ENCODE results near the gene SYNE1. TPM values are rescaled to one million over a fixed set of nuclear protein-coding genes. Genes with fewer than 3 reads are reported as not detected.

SYNE1 gene
- total and polyA plus RNA-seq, 9 donors: 57.0 to 141 (median 97.5) TPM

- Histone ChIP-seq H3K27me3 (ENCODE audit: control insufficient read depth, insufficient read depth, low read length) (no peaks in the 10 kb centered on the region), H3K4me1 (ENCODE audit: control insufficient read depth, insufficient read depth, low read length) (no peaks in the 10 kb centered on the region), H3K4me3 (ENCODE audit: low read length) (no peak overlapping the region), H3K9me3 (replicated peaks; ENCODE audit: control insufficient read depth, low read depth, low read length) (no peaks in the 10 kb centered on the region), H3K36me3 (ENCODE audit: control insufficient read depth, insufficient read depth, low read length) (peaks cover 45% of the 10 kb centered on the region), H3K27ac (ENCODE audit: low read length) (no peak overlapping the region)
- WGBS (ENCODE audit: insufficient coverage): no CpG with 5 or more reads among the region's 3 CpGs
- no peak for DNase-seq
Observed at GRCh38 chr6:152123076-152123475, 514.1 kb downstream of the SYNE1 start.

- peaks cover 3% of the 10 kb centered on the region for H3K4me1 ChIP-seq (ENCODE audit: control insufficient read depth, insufficient read depth, low read length)
- no peaks in the 10 kb centered on the region for H3K27me3 ChIP-seq (ENCODE audit: control insufficient read depth, insufficient read depth, low read length)
- no peak for DNase-seq
- H3K4me3 ChIP-seq (ENCODE audit: low read length): no peak overlapping the region
- 94% methylated on average over 11 of the region's 12 CpGs for WGBS (ENCODE audit: insufficient coverage)
- H3K27ac ChIP-seq (ENCODE audit: low read length): no peak overlapping the region
- no peaks in the 10 kb centered on the region for H3K9me3 ChIP-seq (replicated peaks; ENCODE audit: control insufficient read depth, low read depth, low read length)
- peaks cover 40% of the 10 kb centered on the region for H3K36me3 ChIP-seq (ENCODE audit: control insufficient read depth, insufficient read depth, low read length)
Observed at GRCh38 chr6:152122434-152122833, 514.7 kb downstream of the SYNE1 start.

GRCh38 chr6:152121910-152122309 is 515.3 kb downstream of the SYNE1 start:
- DNase-seq: no peak
- peaks cover 8% of the 10 kb centered on the region for H3K4me1 ChIP-seq (ENCODE audit: control insufficient read depth, insufficient read depth, low read length)
- H3K9me3 ChIP-seq (replicated peaks; ENCODE audit: control insufficient read depth, low read depth, low read length): no peaks in the 10 kb centered on the region
- no peak overlapping the region for H3K27ac ChIP-seq (ENCODE audit: low read length)
- H3K27me3 ChIP-seq (ENCODE audit: control insufficient read depth, insufficient read depth, low read length): no peaks in the 10 kb centered on the region
- H3K4me3 ChIP-seq (ENCODE audit: low read length): no peak overlapping the region
- peaks cover 37% of the 10 kb centered on the region for H3K36me3 ChIP-seq (ENCODE audit: control insufficient read depth, insufficient read depth, low read length)
- 52% methylated on average over 2 of the region's 3 CpGs for WGBS (ENCODE audit: insufficient coverage)

GRCh38 chr6:152119831-152120230 is 517.3 kb downstream of the SYNE1 start:
- no peak overlapping the region for H3K27ac ChIP-seq (ENCODE audit: low read length)
- peaks cover 31% of the 10 kb centered on the region for H3K36me3 ChIP-seq (ENCODE audit: control insufficient read depth, insufficient read depth, low read length)
- 64% methylated on average over 7 of the region's 7 CpGs for WGBS (ENCODE audit: insufficient coverage)
- peaks cover 10% of the 10 kb centered on the region for H3K4me1 ChIP-seq (ENCODE audit: control insufficient read depth, insufficient read depth, low read length)
- no peaks in the 10 kb centered on the region for H3K27me3 ChIP-seq (ENCODE audit: control insufficient read depth, insufficient read depth, low read length)
- DNase-seq: no peak
- no peaks in the 10 kb centered on the region for H3K9me3 ChIP-seq (replicated peaks; ENCODE audit: control insufficient read depth, low read depth, low read length)
- no peak overlapping the region for H3K4me3 ChIP-seq (ENCODE audit: low read length)

DNA sequence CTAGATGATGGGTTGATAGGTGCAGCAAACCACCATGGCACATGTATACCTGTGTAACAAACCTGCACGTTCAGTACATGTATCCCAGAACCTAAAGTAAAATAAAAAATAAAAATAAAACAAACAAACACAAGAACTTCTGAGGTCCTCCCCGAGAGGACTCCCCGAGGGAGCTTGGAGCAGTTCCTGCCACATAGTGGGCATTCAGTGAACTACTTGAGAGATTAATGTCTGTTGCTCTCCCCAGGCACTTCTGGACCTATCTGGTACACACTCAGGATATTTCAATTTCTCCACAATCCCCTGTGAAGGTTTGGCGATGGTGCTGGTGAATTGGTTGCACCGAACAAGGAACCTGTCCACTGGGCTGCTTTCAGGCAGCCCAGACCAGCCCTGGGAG is 518.5 kb downstream of the SYNE1 start:
- WGBS (ENCODE audit: insufficient coverage): no CpG with 5 or more reads among the region's 5 CpGs
- Histone ChIP-seq H3K27ac (ENCODE audit: low read length) (no peak overlapping the region), H3K27me3 (ENCODE audit: control insufficient read depth, insufficient read depth, low read length) (no peaks in the 10 kb centered on the region), H3K36me3 (ENCODE audit: control insufficient read depth, insufficient read depth, low read length) (peaks cover 30% of the 10 kb centered on the region), H3K4me1 (ENCODE audit: control insufficient read depth, insufficient read depth, low read length) (peaks cover 16% of the 10 kb centered on the region), H3K4me3 (ENCODE audit: low read length) (no peak overlapping the region), H3K9me3 (replicated peaks; ENCODE audit: control insufficient read depth, low read depth, low read length) (no peaks in the 10 kb centered on the region)
- no peak for DNase-seq

GRCh38 chr6:152118224-152118623 is 518.9 kb downstream of the SYNE1 start:
- no peak for DNase-seq
- WGBS (ENCODE audit: insufficient coverage): no CpG with 5 or more reads among the region's 3 CpGs
- Histone ChIP-seq H3K9me3 (replicated peaks; ENCODE audit: control insufficient read depth, low read depth, low read length) (no peaks in the 10 kb centered on the region), H3K36me3 (ENCODE audit: control insufficient read depth, insufficient read depth, low read length) (peaks cover 29% of the 10 kb centered on the region), H3K4me3 (ENCODE audit: low read length) (no peak overlapping the region), H3K4me1 (ENCODE audit: control insufficient read depth, insufficient read depth, low read length) (peaks cover 17% of the 10 kb centered on the region), H3K27me3 (ENCODE audit: control insufficient read depth, insufficient read depth, low read length) (no peaks in the 10 kb centered on the region), H3K27ac (ENCODE audit: low read length) (no peak overlapping the region)

DNA sequence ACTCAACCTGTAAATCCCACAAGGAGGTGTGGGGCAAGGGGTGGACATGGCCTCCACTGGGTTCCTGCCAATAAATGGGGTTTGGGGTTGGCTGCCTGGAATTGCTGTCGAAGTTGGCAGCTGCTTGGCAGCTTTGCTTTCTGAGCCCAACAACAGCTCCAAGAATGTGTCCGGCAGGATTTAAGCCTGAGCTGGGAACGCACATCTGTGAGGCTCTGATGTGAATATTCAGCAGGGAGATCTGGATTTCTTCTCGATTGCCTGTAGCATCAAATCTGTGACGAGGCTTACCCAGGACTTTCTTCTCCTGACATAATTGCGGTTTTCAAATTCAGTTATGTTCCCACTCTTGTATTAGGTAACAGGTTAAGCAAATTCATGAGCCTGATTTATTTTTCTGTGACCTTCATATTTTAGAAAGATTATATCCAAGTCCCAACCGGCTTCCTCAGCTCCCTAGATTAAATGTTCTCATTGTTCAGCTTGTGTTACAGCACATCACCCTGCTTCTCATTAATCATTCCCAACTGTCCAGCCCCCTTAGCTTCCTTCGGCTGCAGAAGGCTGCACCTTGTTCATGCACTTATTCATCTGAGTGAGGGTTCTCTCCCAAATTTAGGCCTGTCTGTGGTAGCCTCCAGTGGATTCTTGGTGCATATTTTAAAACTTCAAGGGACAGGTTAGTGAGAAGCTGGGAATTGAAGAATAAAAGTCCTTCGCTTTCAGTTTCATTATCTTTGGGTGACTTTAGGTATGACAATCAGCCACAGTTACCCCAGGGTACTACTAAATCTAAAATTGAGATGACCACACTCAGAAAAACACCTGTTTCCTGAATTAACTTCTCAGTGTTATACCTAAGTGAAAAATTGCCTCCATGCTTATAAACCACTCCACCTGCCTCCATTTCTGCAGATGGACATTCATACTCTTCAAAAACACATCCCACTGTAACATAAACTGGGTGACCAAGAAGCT is 519.7 kb downstream of the SYNE1 start:
- Histone ChIP-seq H3K36me3 (ENCODE audit: control insufficient read depth, insufficient read depth, low read length) (peaks cover 23% of the 10 kb centered on the region), H3K27me3 (ENCODE audit: control insufficient read depth, insufficient read depth, low read length) (no peaks in the 10 kb centered on the region), H3K9me3 (replicated peaks; ENCODE audit: control insufficient read depth, low read depth, low read length) (no peaks in the 10 kb centered on the region), H3K27ac (ENCODE audit: low read length) (peak overlapping the region; percentile 66), H3K4me3 (ENCODE audit: low read length) (no peak overlapping the region), H3K4me1 (ENCODE audit: control insufficient read depth, insufficient read depth, low read length) (peaks cover 24% of the 10 kb centered on the region)
- WGBS (ENCODE audit: insufficient coverage): 24% methylated on average over 4 of the region's 9 CpGs
- peak; percentile 77 for DNase-seq

- Histone ChIP-seq H3K4me3 (ENCODE audit: low read length) (peak overlapping the region; percentile 9), H3K9me3 (replicated peaks; ENCODE audit: control insufficient read depth, low read depth, low read length) (no peaks in the 10 kb centered on the region), H3K27ac (ENCODE audit: low read length) (peak overlapping the region; percentile 63), H3K27me3 (ENCODE audit: control insufficient read depth, insufficient read depth, low read length) (no peaks in the 10 kb centered on the region), H3K4me1 (ENCODE audit: control insufficient read depth, insufficient read depth, low read length) (peaks cover 40% of the 10 kb centered on the region), H3K36me3 (ENCODE audit: control insufficient read depth, insufficient read depth, low read length) (no peaks in the 10 kb centered on the region)
- DNase-seq: peak; percentile 82
- 72% methylated on average over 11 of the region's 15 CpGs for WGBS (ENCODE audit: insufficient coverage)
Observed at GRCh38 chr6:152112491-152113261, 524.5 kb downstream of the SYNE1 start.

DNA sequence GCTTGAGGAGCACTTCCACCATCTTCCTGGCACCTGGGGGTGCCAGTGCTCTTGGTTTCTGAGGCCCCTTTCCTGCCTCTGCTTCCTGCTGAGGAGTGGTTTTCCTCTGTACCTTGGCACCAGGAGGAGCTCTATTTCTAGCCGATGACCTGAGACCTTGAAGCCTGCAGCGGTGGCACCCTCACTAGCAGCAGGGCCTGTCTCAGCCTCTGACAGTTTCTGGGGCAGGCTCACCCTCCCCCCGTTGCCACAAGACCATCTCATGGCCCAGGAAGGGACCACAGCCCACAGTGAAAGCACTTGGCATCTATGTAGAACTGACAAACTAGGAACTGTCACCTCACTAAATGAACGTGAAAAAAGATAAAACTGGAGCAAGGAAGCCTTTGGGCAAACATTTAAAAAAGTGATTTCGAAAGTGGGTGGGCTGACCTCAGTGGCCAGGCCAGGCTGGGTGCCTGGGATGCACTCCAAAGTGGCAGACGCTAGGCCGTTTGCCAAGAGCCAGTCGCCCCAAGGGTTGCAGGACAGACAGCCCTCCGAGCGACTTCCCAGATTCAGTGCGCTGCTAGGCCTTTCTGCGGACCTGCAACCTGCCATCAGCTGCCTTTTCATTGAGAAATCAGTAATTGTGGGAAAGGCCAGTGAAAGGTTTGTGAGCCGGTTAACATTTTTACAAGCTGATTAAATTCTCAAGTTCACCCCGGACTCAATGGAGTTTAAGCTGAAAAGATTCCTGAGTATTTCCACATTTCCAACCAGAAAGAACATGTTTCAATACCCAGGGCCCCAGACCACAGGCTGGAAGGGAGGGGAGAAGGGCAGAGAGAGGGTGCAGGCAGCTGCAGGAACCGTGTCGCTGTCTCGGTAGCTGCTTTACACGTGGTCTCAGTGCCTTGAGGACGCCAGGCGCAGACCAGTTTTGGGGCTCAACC is 526.0 kb downstream of the SYNE1 start:
- no peak overlapping the region for H3K4me3 ChIP-seq (ENCODE audit: low read length)
- WGBS (ENCODE audit: insufficient coverage): 62% methylated on average over 9 of the region's 20 CpGs
- DNase-seq: peak; percentile 53

More for the DNA sequence above, 526.0 kb downstream of the SYNE1 start:
- Histone ChIP-seq H3K27ac (ENCODE audit: low read length) (peak overlapping the region; percentile 63), H3K36me3 (ENCODE audit: control insufficient read depth, insufficient read depth, low read length) (no peaks in the 10 kb centered on the region), H3K9me3 (replicated peaks; ENCODE audit: control insufficient read depth, low read depth, low read length) (no peaks in the 10 kb centered on the region), H3K4me1 (ENCODE audit: control insufficient read depth, insufficient read depth, low read length) (peaks cover 30% of the 10 kb centered on the region), H3K27me3 (ENCODE audit: control insufficient read depth, insufficient read depth, low read length) (no peaks in the 10 kb centered on the region)

Data from muscle of leg (tissue), 11 donors.